OCI-LY1 (cell line): ENCODE results near the gene MACROD1.

Experiments
- EZH2 ChIP-seq: fragments of 200-600 bp; sonication (generic), shearing (Covaris generic); IDR thresholded peaks from 2 replicates; pipeline ENCODE4 v1.8.0; 2017; ENCODE audit warnings: borderline replicate concordance, mixed run types, mild to moderate bottlenecking, antibody characterized with exemption, low read length, moderate library complexity, mixed read lengths
- TF ChIP-seq, protein P1 (sequence below): fragments of 200-600 bp; sonication (generic), shearing (Covaris generic); IDR thresholded peaks from 2 replicates; pipeline ENCODE4 v1.5.1; 2017; ENCODE audit warnings: mild to moderate bottlenecking, antibody characterized with exemption, low read length, moderate library complexity, mixed read lengths

DNA sequence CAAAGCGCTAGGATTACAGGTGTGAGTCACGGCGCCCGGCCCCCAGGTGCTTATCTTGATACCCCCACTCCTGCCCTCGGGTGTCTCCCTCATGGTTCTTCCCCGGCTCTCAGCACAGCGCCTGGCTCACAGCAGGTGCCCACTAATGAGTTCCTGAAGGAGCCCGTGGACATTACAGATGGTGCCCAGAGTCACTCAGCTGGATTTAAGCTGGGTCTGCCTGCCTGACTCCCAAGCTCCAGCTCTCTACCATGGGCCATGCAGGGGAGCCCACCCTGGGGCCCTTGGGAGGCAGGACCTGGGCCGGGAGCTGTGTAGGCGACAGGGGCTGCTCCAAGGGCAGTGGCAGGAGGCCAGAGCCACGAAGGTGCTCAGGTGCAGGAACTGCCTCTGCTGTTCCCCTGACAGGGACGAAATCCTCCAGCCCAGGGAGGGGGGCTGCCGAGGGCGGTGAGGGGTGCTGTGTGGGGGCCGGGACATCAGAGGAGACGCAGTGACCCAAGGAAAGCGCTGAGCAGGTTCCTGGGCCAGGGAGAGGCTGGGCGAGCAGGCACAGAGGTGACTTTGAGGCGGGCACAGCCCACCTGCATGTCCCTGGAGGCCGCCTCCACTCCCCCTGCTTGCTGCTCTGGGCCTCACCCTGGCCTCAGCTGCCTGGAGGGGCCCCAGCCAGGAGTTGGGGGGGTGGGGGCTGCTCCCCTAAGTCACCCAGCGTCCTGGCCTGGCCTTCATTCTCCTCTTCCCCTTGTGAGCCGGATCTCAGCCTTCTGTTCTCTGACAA lies 144.7 kb downstream of the MACROD1 start:
- TF ChIP-seq EZH2 = no peak
- TF ChIP-seq, protein P1, sequence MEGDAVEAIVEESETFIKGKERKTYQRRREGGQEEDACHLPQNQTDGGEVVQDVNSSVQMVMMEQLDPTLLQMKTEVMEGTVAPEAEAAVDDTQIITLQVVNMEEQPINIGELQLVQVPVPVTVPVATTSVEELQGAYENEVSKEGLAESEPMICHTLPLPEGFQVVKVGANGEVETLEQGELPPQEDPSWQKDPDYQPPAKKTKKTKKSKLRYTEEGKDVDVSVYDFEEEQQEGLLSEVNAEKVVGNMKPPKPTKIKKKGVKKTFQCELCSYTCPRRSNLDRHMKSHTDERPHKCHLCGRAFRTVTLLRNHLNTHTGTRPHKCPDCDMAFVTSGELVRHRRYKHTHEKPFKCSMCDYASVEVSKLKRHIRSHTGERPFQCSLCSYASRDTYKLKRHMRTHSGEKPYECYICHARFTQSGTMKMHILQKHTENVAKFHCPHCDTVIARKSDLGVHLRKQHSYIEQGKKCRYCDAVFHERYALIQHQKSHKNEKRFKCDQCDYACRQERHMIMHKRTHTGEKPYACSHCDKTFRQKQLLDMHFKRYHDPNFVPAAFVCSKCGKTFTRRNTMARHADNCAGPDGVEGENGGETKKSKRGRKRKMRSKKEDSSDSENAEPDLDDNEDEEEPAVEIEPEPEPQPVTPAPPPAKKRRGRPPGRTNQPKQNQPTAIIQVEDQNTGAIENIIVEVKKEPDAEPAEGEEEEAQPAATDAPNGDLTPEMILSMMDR = no peak
